Raji (cell line): ENCODE data around the gene PGAP6.

Experiments
- POLR2A ChIP-seq: IDR thresholded peaks from 2 replicates; pipeline ENCODE4 v1.6.1; 2011; ENCODE audit warnings: low read depth, low read length, control low read depth; ENCODE audit not compliant: insufficient read depth

PGAP6 gene, protein sequence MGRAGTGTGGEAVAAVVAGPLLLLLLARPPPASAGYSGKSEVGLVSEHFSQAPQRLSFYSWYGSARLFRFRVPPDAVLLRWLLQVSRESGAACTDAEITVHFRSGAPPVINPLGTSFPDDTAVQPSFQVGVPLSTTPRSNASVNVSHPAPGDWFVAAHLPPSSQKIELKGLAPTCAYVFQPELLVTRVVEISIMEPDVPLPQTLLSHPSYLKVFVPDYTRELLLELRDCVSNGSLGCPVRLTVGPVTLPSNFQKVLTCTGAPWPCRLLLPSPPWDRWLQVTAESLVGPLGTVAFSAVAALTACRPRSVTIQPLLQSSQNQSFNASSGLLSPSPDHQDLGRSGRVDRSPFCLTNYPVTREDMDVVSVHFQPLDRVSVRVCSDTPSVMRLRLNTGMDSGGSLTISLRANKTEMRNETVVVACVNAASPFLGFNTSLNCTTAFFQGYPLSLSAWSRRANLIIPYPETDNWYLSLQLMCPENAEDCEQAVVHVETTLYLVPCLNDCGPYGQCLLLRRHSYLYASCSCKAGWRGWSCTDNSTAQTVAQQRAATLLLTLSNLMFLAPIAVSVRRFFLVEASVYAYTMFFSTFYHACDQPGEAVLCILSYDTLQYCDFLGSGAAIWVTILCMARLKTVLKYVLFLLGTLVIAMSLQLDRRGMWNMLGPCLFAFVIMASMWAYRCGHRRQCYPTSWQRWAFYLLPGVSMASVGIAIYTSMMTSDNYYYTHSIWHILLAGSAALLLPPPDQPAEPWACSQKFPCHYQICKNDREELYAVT

DNA sequence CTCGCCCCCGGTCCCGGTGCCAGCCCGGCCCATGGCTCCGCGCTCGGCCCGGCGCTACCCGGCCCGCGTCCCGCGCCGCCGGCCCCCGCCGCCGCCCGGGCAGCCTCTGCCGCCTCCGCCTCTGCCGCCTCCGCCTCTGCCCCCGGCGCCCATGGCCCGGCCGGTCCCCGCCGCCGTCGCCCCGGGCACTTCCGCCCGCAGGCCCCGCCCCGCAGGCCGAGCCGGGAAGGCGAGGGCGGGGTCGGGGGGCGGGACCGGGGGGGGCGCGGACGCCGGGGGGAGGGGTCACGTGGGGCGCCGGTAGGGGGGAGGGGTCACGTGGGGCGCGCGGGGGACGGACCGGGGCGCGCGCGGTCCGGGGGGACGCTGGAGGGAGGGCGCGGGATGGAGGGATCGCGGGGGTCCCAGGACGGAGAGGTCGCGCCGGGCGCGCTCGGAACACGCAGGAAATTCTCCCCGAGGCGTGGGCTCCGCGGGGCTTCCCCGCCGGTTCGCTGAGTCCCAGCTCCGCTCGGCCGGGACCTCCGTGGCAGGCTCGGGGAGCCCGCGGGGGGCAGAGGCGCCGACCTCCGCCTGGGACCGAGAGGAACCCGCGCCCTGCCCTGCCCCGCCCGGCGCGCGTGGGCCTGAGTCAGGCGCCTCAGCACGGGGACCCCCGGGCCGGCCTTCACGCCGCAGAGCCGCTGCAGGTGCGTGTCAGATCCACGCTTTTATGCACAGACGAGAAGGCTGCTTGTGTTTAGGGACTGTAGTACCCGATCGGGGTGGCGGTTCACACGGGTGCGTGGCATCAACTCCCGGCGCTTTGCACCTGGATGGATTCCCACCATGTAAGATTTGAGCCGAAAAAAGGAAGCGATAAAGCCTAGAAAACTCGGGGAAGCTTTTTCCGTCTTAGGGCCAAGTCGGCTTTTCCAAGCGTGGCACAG, at the start of gene PGAP6:
TSS of gene PGAP6 (minus strand) at position 190 of the 929 bp plus-strand sequence. CDS start at position 33, 157 bp downstream.
- peak; percentile 74 for TF ChIP-seq POLR2A

DNA sequence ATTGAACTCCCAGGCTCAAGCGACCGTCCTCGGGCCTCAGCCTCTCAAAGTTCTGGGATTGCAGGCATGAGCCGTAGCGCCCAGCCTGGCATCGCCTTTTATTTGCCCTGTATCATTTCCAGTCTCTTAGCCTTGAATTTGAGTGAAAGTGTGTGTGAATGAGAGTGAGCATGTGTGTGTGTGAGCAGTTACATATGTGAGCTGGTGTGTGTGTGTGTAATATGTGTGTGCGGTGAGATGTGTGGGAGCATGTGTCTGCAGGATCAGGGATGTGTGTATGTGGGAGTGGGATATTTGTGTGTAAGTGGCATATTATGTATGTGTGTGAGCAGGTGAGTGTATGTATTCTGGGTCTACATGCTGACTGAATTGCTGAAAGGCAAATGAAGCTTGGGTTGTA, 49.1 kb upstream of the PGAP6 start:
- TF ChIP-seq POLR2A, result no peak

DNA sequence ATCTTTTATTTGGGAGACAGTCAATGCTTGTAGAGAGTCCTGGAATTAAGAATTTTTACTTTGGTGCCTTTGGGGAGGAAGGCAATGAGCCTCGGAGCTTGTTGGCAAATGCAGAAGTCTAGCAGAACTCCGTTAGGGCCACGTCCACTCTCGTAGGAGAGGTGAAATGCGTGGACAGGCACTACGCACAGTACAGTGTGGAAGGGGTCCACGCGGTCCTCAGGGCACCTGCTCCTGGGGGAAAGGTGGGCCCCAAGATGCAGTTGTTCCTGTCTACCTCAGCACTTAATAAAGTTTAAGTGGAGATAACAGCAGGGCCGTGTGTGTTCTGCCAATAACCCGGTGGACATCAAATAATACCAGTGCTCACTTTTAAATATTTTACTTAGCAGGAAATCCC, 45.5 kb upstream of the PGAP6 start:
- no peak for TF ChIP-seq POLR2A

DNA sequence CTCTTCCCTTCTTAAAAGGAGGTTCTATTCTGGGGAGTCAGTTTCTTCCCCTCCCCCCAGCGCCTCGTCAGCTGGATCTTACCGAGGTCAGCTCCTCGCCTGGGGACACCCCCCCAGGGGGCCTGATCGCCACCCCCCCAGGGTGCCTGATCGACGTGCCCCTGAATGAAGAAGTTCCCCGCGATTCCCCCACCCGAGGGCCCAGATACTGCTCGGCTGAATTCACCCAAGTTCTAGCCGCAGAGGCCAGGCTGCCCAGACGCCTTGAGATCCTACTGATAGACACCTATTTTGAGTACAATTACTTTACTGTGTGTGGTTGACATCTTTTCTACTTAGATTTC, 45.1 kb upstream of the PGAP6 start:
- TF ChIP-seq POLR2A, result no peak

DNA sequence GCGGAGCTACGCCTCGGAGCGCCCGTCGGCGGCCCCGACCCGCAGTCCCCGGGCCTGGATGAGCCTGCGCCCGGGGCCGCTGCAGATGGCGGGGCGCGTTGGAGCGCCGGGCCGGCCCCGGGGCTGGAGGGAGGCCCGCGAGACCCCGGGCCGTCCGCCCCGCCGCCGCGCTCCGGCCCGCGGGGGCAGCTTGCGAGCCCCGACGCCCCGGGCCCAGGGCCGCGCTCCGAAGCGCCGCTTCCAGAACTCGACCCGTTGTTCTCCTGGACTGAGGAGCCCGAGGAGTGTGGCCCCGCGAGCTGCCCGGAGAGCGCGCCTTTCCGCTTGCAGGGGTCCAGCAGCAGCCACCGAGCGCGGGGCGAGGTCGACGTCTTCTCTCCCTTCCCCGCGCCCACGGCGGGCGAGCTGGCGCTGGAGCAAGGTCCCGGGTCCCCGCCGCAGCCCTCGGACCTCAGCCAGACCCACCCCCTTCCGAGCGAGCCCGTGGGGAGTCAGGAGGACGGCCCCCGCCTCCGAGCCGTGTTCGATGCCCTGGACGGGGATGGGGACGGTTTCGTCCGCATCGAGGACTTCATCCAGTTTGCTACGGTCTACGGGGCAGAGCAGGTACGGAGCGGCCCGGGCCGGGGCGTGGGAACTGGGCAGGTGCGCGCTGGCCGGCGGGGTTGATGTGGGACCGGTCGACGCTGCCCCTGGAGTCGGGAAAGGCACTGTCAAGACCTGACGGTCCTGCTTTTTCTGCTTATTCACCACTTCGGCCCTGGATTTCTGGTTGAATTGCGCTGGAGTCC, 44.5 kb upstream of the PGAP6 start:
- no peak; the same call in 1 of the 2 replicates for TF ChIP-seq POLR2A

DNA sequence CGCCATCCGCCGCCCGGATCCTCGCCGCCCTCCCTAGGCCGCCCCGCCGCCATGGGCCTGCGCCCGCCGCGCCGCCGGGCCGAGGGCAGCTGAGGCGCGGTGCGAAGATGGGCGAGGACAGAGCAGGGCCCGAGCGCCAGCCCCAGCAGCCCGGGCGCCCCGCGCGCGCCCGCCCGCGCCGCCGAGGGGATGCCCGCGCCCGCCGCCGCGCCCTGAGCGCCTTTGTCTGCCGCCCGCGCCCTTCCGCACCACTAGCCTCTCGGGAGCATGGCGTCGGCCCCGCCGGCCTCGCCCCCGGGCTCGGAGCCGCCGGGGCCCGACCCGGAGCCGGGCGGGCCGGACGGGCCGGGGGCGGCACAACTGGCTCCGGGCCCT, 43.9 kb upstream of the PGAP6 start:
- TF ChIP-seq POLR2A, result no peak

DNA sequence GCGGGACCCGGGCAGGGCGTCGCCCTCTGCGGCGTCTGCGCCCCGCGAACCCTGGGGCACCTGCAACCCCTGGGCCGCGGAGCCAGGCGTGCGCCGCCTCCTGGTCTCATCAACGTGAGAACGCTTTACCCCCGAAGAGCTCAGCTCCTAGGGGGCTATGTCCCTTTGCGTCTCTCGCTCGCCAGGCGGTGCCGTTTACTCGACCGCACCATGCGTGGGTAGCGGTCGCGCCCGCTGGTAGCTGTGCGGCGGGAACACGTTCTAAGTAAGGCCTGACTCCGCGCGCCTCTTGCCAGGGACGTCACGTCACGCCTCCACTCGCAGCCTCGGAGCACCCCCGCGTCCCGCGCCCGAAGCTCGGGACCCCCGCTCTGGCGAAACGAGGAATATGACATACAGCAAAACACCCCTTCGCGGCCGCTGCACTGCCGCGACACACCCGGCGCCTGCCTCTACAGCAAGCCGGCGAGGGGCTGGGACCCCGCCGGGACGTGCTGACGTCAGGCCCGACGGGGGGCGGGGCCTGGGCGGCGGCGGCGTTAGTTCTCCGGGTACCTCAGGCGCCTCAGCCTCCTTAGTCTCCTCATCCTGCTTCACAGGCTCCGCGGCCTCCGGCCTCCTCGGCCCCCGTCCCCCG, 43.4 kb upstream of the PGAP6 start, which contains the start of gene RAB11FIP3:
TSS of gene RAB11FIP3 (plus strand) at position 568 of the 637 bp plus-strand sequence. CDS start 358 bp downstream, outside the sequence.
- TF ChIP-seq POLR2A, result peak; percentile 88

DNA sequence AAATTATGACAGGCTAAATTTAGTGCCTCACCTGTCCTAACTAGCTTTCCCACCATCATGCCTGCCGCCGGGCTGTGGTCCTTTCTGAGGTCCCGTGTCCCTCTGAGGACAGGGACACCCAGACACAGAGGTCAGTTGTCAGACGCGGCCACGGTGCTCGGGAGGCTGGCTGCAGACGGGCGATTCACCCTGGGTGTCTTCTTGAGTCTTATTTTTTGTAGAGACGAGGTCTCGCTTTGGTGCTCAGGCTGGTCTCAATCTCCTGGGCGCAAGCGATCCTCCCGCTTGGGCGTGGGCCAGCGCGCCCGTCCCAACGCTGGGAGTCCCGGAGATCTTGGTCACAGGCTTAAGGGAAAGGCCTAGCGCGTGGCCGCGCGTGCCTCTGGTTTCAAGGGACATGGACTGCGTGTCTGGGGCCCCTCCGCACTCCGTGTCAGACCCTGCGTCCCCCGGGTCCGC, 42.9 kb upstream of the PGAP6 start:
- TF ChIP-seq POLR2A, result no peak

DNA sequence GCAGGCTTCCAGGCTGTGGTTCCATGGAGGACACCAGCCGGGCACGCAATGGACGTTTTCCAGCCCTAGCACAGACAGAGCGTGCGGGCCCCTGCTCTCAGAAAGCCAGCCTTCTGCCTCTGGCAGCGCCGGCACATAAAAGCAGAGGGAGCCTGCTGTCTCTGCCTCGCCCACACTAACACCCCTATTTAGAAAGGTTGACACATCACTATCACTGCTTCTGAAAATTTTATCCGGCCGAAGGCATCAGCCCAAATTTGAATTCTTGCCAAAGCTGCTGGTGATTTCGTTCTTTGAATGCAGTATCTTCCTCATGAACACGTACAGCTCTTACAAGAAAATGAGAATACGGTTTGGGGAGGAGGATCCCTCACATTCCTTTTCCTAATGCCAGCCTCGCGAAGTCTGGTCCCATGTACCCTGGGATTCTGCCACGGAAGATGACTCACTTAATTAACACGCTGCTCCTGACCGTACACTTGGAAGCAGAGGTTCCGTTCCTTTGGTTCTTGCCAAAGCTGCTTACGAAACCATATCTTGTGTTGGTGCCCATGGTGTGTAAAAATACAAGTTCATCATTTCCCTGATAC, 42.4 kb upstream of the PGAP6 start:
- TF ChIP-seq POLR2A, result no peak

DNA sequence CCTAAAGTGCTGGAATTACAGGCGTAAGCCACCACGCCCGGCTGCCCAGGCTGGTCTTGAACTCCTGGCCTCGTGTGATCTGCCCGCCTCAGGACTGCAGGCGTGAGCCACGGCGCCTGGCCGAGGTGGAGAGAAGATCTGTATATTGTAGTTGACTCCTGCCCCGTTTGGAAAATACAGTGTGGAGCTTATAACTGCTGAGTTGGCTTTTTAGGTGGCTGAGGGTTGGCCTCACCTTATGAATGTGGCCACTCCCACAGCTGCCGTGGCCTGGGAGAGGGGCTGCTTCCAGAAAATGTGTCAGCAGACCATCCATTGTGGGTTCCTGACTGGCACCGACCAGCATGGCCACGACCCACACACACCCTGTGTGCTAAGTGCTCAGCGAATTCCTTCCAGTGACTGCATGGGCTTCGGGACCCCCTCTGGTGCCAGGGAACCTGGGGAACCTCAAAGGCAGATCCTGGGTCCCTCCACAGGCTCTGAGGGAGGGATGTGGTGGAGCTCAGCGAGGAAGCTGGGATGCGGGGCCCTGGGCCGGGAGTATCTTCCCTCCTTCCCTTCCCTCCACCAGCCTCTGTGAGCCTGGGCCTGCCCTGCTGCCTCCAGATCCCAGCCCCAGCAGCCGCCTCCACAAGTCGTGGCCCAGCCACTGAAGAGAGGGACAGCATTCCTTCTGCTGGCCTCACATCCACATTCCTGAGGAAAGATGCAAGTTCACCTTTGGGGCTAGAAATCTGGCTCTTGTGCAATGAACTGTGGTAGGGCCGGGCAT, 32.8 kb upstream of the PGAP6 start:
- no peak for TF ChIP-seq POLR2A

DNA sequence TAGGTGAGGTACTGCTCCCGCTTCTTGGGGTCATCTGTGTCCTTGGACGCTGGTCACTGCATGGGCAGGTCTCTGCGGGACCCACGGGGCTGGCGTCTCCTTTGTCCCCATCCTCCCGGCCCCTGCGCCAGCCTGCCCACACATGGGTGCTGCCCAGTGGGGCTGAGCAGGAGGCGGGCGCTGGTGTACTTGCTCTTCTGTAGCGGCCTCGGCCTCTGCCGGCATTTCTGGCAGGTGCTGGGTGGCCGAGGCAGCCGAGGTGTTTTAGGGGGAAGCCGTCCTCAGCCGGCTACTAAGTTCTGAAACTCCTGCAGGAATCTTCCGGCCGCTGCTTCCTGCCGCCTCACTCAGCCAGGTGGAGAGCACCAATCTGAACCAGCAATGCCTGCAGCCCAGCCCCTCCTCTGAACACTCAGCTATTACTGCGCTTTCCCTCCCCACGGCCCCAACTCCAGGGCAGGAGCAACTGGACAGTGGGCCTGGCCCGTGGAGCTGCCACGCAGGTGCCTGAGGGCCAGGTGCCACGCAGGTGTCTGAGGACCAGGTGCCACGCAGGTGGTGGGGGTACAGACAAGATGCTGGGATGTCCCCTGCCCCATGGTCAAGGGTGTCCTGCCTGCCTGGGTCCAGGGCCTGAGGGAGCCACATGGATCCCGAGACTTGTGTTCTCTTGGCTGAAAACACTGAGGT, 29.9 kb upstream of the PGAP6 start:
- no peak for TF ChIP-seq POLR2A

DNA sequence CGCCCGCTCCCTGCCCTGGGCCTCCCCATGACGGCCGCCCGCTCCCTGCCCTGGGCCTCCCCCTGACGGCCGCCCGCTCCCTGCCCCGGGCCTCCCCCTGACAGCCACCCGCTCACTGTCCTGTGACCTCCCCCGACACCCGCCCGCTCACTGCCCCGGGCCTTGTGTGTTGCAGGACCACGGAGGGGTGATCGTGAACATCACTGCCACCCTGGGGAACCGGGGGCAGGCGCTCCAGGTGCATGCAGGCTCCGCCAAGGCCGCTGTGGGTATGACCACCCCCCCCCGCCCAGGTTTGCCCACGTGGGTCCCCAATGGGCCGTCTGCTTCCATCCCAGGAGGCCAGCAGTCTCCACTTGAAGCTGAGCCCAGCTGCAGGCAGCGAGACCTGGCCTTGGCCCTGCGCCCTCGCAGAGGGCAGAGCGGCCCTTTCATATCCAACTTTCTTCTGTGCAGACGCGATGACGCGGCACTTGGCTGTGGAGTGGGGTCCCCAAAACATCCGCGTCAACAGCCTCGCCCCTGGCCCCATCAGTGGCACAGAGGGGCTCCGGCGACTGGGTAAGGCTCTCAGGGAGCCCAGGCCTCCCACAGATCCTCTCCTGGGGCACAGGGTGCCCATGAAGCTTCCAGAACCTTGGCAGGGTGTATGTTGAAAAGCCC, 28.9 kb upstream of the PGAP6 start:
- no peak for TF ChIP-seq POLR2A
